GM19351 (cell line): ENCODE measurements around the gene PLEKHG4.
A peak's percentile ranks its signal among the peaks of the same experiment; 100 is the strongest.

Experiments
- ATAC-seq: cut with Tn5 transposase; IDR thresholded peaks from one replicate; pipeline ENCODE4 v1.9.1; 2021; ENCODE audit warnings: mild to moderate bottlenecking, moderate library complexity; ENCODE audit not compliant: unreplicated experiment

The PLEKHG4 gene, protein sequence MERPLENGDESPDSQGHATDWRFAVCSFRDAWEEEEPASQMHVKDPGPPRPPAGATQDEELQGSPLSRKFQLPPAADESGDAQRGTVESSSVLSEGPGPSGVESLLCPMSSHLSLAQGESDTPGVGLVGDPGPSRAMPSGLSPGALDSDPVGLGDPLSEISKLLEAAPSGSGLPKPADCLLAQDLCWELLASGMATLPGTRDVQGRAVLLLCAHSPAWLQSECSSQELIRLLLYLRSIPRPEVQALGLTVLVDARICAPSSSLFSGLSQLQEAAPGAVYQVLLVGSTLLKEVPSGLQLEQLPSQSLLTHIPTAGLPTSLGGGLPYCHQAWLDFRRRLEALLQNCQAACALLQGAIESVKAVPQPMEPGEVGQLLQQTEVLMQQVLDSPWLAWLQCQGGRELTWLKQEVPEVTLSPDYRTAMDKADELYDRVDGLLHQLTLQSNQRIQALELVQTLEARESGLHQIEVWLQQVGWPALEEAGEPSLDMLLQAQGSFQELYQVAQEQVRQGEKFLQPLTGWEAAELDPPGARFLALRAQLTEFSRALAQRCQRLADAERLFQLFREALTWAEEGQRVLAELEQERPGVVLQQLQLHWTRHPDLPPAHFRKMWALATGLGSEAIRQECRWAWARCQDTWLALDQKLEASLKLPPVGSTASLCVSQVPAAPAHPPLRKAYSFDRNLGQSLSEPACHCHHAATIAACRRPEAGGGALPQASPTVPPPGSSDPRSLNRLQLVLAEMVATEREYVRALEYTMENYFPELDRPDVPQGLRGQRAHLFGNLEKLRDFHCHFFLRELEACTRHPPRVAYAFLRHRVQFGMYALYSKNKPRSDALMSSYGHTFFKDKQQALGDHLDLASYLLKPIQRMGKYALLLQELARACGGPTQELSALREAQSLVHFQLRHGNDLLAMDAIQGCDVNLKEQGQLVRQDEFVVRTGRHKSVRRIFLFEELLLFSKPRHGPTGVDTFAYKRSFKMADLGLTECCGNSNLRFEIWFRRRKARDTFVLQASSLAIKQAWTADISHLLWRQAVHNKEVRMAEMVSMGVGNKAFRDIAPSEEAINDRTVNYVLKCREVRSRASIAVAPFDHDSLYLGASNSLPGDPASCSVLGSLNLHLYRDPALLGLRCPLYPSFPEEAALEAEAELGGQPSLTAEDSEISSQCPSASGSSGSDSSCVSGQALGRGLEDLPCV

GRCh38 chr16:67279296-67280089 is at the start of gene PLEKHG4:
Gene PLEKHG4, plus strand, starts transcription at chr16:67279532. Its CDS starts 513 bp downstream, at chr16:67280045.
- peak; percentile 88 for ATAC-seq

DNA sequence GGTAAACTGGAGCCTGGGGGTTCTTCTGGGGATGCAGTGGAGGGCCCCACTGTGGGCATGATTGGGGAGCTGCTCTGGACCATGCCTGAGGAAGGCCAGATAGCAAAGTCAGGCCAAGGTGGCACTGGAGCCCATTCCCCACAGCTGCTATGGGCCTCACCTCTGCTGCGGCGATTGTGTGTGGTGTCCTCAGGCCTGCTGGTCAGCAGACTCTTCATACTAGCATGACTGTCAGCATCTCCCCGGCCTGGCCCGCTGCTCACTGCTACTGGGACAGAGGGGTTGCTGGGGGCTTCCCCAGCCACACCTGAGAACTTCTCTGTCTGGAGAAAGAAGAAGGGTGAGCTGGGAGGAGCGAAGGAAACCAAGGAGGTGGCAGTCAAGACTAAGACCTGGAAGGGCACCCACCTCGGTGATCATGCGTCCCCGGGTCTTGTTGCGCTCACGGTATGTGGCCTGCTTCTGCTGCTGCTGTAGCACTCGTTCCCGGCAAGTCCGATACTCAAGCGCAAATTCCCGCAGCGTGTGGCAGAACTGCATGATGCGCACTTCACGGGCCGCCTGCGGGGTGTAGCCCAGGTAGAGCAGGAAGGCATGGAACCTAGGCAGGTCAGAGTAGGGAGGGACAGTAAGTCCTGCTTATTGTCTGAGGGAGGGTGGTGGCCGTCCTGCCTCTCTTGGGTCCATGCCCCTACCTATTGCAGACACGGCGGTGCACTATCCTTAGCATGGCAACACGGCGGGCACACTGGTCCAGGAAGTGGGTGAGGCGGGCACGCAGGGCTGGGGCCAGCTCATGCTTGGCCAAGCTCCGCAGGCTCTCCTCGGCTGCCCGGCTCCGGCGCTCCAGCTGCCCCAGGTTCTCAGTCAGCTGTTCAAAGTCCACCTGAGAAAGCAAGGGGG is 49.2 kb upstream of the PLEKHG4 start:
- no peak for ATAC-seq

- no peak for ATAC-seq
Measured at GRCh38 chr16:67230809-67231660, 48.3 kb upstream of the PLEKHG4 start.

DNA sequence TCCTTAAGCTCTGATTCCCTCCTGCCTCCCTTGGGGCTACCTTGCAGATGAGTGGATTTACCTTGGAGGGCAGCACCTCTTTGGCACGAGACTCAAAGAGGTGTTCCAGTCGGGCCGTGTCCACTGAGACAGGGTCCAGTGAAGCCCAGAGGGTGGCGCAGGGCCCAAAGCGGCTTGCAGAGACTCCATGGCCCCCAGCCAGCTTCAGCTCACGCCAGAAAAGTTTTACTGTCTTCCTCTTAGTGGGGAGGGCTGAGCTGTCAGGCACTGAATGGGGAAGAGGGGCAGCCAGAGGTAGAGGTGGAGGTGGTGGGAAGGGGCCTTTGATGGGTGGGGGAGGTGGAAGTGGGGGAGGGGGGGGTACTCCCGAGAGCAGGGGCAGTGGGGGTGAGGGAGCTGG is 45.7 kb upstream of the PLEKHG4 start:
- ATAC-seq, result no peak

- no peak for ATAC-seq
Measured at GRCh38 chr16:67234180-67234597, 45.1 kb upstream of the PLEKHG4 start.

DNA sequence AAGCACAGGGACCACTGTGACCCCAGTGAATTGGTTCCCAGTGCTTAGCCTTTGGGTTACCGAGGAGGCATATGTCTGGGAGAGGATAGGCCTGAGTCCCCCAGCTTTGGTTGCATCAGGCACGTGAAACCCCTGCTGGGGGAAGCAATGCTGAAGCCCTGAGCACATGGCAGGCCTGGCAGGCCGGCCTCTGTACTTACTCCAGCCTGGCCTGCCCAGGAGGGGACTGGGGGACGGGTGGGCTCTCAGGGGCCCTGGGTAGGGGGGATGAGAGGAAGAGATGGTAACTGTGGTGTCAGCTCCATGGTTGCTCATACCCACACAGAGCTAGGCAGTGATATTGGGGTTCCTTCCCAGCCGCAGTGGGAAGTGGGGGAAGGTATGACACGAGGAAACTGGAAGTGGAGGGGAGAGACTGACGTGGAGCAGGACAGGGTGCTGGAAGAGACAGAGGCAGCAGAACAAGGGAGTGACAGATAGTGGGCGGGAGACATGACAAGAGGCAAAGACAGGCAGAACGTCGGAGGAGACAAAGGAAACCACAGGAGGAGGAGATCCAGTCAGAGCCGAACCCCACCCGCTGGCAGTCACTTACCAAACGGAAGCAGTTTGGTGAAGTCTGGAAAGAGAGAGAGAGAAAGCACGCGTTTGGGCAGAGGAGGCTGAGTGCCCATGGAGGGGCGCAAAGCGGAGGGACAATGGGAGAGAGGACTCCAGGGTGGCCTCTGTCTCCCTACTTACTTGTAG is 43.3 kb upstream of the PLEKHG4 start:
- no peak for ATAC-seq

DNA sequence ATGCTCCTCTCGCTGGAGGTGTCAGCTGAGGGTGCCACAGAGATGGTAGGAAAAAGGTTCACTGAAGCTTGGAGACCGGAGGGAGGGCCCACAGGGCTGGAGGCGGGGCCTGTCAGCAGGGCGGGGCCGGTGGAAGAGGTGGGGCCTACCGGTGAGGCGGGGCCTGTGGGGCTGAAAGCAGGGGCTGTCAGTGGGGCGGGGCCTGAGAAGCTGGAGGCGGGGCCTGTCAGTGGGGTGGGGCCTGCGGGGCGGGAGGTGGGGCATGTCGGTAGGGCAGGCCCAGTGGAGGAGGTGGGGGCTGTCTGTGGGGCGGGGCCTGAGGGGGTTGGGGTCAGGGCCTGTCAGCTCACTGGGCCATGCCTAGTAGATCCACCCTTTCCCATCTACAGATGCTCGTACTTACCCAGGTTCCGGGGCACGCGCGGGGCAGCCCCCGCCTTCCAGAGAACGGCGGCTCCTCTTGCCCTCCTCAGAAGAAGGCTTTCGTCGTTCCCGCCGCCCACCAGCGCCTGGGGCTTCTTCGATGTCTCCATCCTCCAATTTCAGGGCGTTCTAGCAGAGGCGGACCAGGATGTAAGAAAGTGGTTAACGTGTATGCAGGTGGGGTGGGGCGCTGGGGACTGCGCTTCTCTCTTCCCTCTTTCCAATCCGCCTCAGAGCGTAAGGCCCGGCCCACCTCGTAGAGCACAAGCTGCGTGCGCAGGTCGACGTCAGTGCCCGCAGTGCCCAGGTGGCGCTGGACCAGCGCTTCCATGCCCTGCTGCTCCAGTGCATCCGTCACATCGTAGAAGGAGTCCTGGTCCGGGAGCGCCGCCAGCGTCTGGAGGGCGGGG is 42.6 kb upstream of the PLEKHG4 start:
- peak; percentile 78 for ATAC-seq

- no peak for ATAC-seq
Measured at GRCh38 chr16:67237396-67238277, 41.7 kb upstream of the PLEKHG4 start.

- no peak for ATAC-seq
Measured at GRCh38 chr16:67238278-67238575, 41.1 kb upstream of the PLEKHG4 start.

GRCh38 chr16:67238806-67239470 is 40.4 kb upstream of the PLEKHG4 start:
- no peak for ATAC-seq

DNA sequence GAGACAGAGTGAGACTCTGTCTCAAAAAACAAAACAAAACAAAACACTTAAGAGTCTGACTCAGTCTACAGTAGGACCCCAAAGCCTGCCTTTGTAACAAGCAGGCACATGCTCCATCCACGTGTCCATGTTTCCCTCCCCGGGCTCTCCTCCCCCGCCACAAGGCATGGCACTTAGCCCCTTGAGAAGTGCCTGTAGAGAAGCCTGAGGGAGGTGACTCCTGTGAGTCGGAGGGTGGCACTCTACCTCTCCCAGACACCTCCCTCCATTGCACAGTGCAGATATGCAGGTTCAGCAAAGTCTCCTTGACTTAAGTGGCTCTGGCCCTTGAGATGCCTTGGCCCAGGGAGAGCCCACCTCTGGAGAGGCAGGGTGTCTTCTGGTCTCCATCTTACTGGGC is 38.8 kb upstream of the PLEKHG4 start:
- ATAC-seq, result no peak

GRCh38 chr16:67241008-67241900 is 38.1 kb upstream of the PLEKHG4 start:
- no peak for ATAC-seq

- ATAC-seq, result no peak
Measured at GRCh38 chr16:67242138-67242730, 37.1 kb upstream of the PLEKHG4 start.

DNA sequence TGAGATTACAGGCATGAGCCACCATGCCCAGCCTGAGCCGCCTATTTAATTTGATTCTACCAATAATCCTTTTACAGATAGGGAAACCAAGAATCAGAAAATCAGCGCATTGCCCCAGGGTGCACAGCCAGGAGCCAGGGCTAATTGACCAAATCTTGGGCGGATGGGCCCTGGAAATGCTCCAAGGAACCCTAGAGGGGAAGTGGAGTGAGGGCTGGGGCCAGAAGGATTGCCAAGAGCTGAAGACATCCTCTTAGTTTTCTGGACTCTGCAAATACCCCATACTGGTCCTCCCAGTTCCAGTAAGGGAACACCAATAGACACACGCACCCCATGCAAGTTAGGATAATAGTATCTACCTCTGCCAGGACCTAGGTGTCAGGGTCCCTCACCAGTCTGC is 35.9 kb upstream of the PLEKHG4 start:
- ATAC-seq, result no peak
